SK-N-SH (cell line): ENCODE data around the gene FIGNL2. TPM values are rescaled to one million over a fixed set of nuclear protein-coding genes. Genes with fewer than 3 reads are reported as not detected.

Experiments used
- CTCF ChIA-PET: fragments of 300-600, 350-600 bp; formaldehyde crosslinking; extraction: SDS; loops from one replicate; lab custom pipeline; 2021; lab: Yijun Ruan, JAX
- POLR2A ChIA-PET: fragments of 350-600 bp; sonication (Branson Sonifier 250); formaldehyde crosslinking; extraction: SDS; loops from one replicate; lab custom pipeline; 2020; ENCODE audit warnings: antibody characterized with exemption, inconsistent platforms; lab: Yijun Ruan, JAX
- DNase-seq: peaks from one replicate; pipeline ENCODE4 v3.0.0; 2012
- H2AFZ ChIP-seq: fragments of 200-600 bp; sonication (generic); 2 replicates; pipeline ENCODE4 v1.8.1; 2016; ENCODE audit warnings: antibody characterized with exemption, mild to moderate bottlenecking, low read depth
- H3F3A ChIP-seq: fragments of 200-600 bp; sonication (generic); replicated peaks from 2 replicates; pipeline ENCODE3; 2016; ENCODE audit warnings: antibody characterized with exemption, mild to moderate bottlenecking; ENCODE audit not compliant: insufficient read depth
- H3K27ac ChIP-seq, 2 experiments: fragments of 200-500 bp in 1 of 2; fragments of 200-600 bp in 1 of 2; sonication (Bioruptor generic) in 1 of 2; sonication (generic), shearing (Covaris generic) in 1 of 2; 2 replicates each; pipeline versions ENCODE4 v1.5.1 to v1.6.1; 2014 to 2016; ENCODE audit warnings: low read depth in 2 of 2, inconsistent platforms in 1 of 2, low read length in 1 of 2, mild to moderate bottlenecking in 1 of 2, mixed read lengths in 1 of 2
- H3K27me3 ChIP-seq: fragments of 200-600 bp; sonication (generic), shearing (Covaris generic); 2 replicates; pipeline ENCODE4 v1.6.1; 2016; ENCODE audit warnings: mixed run types; ENCODE audit not compliant: insufficient read depth
- H3K36me3 ChIP-seq, 2 experiments: fragments of 200-500 bp in 1 of 2; fragments of 200-600 bp in 1 of 2; sonication (Bioruptor generic) in 1 of 2; sonication (generic) in 1 of 2; replicated peaks in 1 of 2; 2 replicates each; pipeline versions ENCODE3 to v1.5.1; 2014 to 2016; ENCODE audit warnings: low read length in 1 of 2, mild to moderate bottlenecking in 1 of 2; ENCODE audit not compliant: insufficient read depth in 2 of 2, control insufficient read depth in 1 of 2
- H3K4me1 ChIP-seq, 2 experiments: fragments of 200-500 bp in 1 of 2; fragments of 200-600 bp in 1 of 2; sonication (Bioruptor generic) in 1 of 2; sonication (generic), shearing (Covaris generic) in 1 of 2; 2 replicates each; pipeline versions ENCODE4 v1.5.1 to v1.6.1; 2014 to 2016; ENCODE audit warnings: low read depth in 1 of 2, low read length in 1 of 2, mixed run types in 1 of 2; ENCODE audit not compliant: insufficient read depth in 2 of 2, control insufficient read depth in 1 of 2
- H3K4me2 ChIP-seq: fragments of 200-600 bp; sonication (generic), shearing (Covaris generic); 2 replicates; pipeline ENCODE4 v1.6.1; 2017; ENCODE audit warnings: mixed run types
- H3K4me3 ChIP-seq, 2 experiments: fragments of 200-500 bp in 1 of 2; fragments of 200-600 bp in 1 of 2; sonication (Bioruptor generic) in 1 of 2; sonication (generic), shearing (Covaris generic) in 1 of 2; 2 replicates each; pipeline versions ENCODE4 v1.5.1 to v1.8.1; 2014 to 2016; ENCODE audit warnings: low read depth in 2 of 2, inconsistent platforms in 1 of 2, low read length in 1 of 2, mild to moderate bottlenecking in 1 of 2, mixed read lengths in 1 of 2, moderate library complexity in 1 of 2
- H3K79me2 ChIP-seq: fragments of 200-600 bp; sonication (generic); 2 replicates; pipeline ENCODE4 v1.8.1; 2017; ENCODE audit warnings: mild to moderate bottlenecking; ENCODE audit not compliant: insufficient read depth
- H3K9ac ChIP-seq: fragments of 200-600 bp; sonication (generic); 2 replicates; pipeline ENCODE4 v1.6.1; 2017; ENCODE audit warnings: mixed run types
- H3K9me2 ChIP-seq: fragments of 200-600 bp; sonication (generic); 2 replicates; pipeline ENCODE4 v1.6.1; 2017; ENCODE audit warnings: mixed run types
- H3K9me3 ChIP-seq: fragments of 200-600 bp; sonication (generic); 2 replicates; pipeline ENCODE4 v1.6.1; 2017; ENCODE audit warnings: mixed run types, mild to moderate bottlenecking, moderate library complexity
- H4K20me1 ChIP-seq: fragments of 200-600 bp; sonication (generic); 2 replicates; pipeline ENCODE4 v1.6.1; 2017; ENCODE audit warnings: mild to moderate bottlenecking, mixed run types; ENCODE audit not compliant: insufficient read depth
- EP300 ChIP-seq, 2 experiments: IDR thresholded peaks; 2 replicates each; pipeline versions ENCODE4 v1.4.0 to v1.6.1; 2012; ENCODE audit warnings: borderline replicate concordance in 1 of 2, low read depth in 1 of 2, low read length in 1 of 2
- GABPA ChIP-seq: IDR thresholded peaks from 2 replicates; pipeline ENCODE4 v1.4.0; 2012; ENCODE audit warnings: low read depth, mild to moderate bottlenecking
- MAX ChIP-seq: IDR thresholded peaks from 2 replicates; pipeline ENCODE4 v1.4.0; 2012; ENCODE audit warnings: low read depth
- MXI1 ChIP-seq: IDR thresholded peaks from 2 replicates; pipeline ENCODE4 v1.6.1; 2012; ENCODE audit warnings: mild to moderate bottlenecking, low read depth, low read length, improper control_type of control experiment
- NFIC ChIP-seq: IDR thresholded peaks from 2 replicates; pipeline ENCODE4 v1.4.0; 2012; ENCODE audit warnings: borderline replicate concordance
- NRF1 ChIP-seq: IDR thresholded peaks from 2 replicates; pipeline ENCODE4 v1.6.1; 2012; ENCODE audit warnings: low read depth, mild to moderate bottlenecking, low read length
- RAD21 ChIP-seq: IDR thresholded peaks from 2 replicates; pipeline ENCODE4 v1.6.1; 2012; ENCODE audit warnings: mild to moderate bottlenecking, low read length
- RFX5 ChIP-seq: IDR thresholded peaks from 2 replicates; pipeline ENCODE4 v1.6.1; 2012; ENCODE audit warnings: mild to moderate bottlenecking, improper control_type of control experiment, low read length
- RXRA ChIP-seq: IDR thresholded peaks from 2 replicates; pipeline ENCODE4 v1.4.0; 2012; ENCODE audit warnings: low read depth, mild to moderate bottlenecking, borderline replicate concordance
- SMC3 ChIP-seq: IDR thresholded peaks from 2 replicates; pipeline ENCODE4 v1.6.1; 2012; ENCODE audit warnings: low read depth, low read length, improper control_type of control experiment
- TCF12 ChIP-seq: IDR thresholded peaks from 2 replicates; pipeline ENCODE4 v1.4.0; 2012
- TEAD4 ChIP-seq: IDR thresholded peaks from 2 replicates; pipeline ENCODE4 v1.4.0; 2012; ENCODE audit warnings: mild to moderate bottlenecking, borderline replicate concordance; ENCODE audit not compliant: insufficient read depth
- USF1 ChIP-seq: IDR thresholded peaks from 2 replicates; pipeline ENCODE4 v1.4.0; 2012; ENCODE audit warnings: low read depth, borderline replicate concordance
- USF2 ChIP-seq: fragments of 150-350 bp; IDR thresholded peaks from 2 replicates; pipeline ENCODE4 v1.6.1; 2017; ENCODE audit warnings: antibody characterized with exemption, low read length, low read depth, borderline replicate concordance
- YY1 ChIP-seq: IDR thresholded peaks from 2 replicates; pipeline ENCODE4 v1.4.0; 2012; ENCODE audit warnings: low read depth, mild to moderate bottlenecking
- WGBS: methylation state at CpG from one replicate; pipeline ENCODE4 v1.1.6; 2017; ENCODE audit warnings: low lambda C conversion rate; 5-methylcytosine and 5-hydroxymethylcytosine counted together
- polyA plus RNA-seq, 3 experiments: library from polyadenylated mRNA; depleted of rRNA; stranded (reverse); fragments of >200 nt; gene quantifications; 2 replicates each; pipeline ENCODE4 v1.2.3, GENCODE V29; 2012
- TF ChIP-seq, protein P1 (sequence below): IDR thresholded peaks from 2 replicates; pipeline ENCODE4 v1.6.1; 2012; ENCODE audit warnings: mild to moderate bottlenecking, low read depth, low read length, moderate library complexity

Gene FIGNL2
- polyA plus RNA-seq, 1 of the 3 experiments (the other 2 are of a cell fraction), result 0.05 TPM

DNA sequence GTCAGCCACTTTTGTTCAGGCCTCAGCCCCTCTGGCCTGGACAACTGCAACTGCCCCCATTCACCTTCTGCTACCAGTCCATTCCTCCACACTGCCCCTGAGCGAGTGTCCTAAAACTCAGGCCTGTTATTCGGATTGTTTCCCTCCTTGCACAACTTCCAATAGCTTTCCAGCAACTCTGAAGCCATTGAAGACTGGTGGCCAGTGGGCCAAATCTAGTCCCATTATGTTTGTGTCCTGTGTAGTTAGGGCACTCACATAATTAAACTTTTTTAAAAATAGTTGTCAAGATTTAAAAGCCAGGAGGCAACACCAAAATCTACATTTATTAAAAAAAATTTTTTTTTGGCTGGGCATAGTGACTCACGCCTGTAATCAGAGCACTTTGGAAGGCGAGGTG lies 17.8 kb upstream of the FIGNL2 start:
- TF ChIP-seq USF1 (no peak), USF2 (no peak), MAX (no peak), RAD21 (no peak), NRF1 (no peak), TCF12 (no peak), YY1 (no peak), RFX5 (no peak)
- TF ChIP-seq, protein P1, sequence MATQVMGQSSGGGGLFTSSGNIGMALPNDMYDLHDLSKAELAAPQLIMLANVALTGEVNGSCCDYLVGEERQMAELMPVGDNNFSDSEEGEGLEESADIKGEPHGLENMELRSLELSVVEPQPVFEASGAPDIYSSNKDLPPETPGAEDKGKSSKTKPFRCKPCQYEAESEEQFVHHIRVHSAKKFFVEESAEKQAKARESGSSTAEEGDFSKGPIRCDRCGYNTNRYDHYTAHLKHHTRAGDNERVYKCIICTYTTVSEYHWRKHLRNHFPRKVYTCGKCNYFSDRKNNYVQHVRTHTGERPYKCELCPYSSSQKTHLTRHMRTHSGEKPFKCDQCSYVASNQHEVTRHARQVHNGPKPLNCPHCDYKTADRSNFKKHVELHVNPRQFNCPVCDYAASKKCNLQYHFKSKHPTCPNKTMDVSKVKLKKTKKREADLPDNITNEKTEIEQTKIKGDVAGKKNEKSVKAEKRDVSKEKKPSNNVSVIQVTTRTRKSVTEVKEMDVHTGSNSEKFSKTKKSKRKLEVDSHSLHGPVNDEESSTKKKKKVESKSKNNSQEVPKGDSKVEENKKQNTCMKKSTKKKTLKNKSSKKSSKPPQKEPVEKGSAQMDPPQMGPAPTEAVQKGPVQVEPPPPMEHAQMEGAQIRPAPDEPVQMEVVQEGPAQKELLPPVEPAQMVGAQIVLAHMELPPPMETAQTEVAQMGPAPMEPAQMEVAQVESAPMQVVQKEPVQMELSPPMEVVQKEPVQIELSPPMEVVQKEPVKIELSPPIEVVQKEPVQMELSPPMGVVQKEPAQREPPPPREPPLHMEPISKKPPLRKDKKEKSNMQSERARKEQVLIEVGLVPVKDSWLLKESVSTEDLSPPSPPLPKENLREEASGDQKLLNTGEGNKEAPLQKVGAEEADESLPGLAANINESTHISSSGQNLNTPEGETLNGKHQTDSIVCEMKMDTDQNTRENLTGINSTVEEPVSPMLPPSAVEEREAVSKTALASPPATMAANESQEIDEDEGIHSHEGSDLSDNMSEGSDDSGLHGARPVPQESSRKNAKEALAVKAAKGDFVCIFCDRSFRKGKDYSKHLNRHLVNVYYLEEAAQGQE, result no peak
- H4K20me1 ChIP-seq, result no peaks in the 10 kb centered on the region
- no peaks in the 10 kb centered on the region for H3K9me3 ChIP-seq
- POLR2A ChIA-PET, result no interaction called here
- no peak for DNase-seq
- H3K9ac ChIP-seq, result no peak overlapping the region
- 92% methylated on average over 4 of the region's 4 CpGs for WGBS
- no peaks in the 10 kb centered on the region; the same call in 1 of the 2 replicates for H3K27me3 ChIP-seq
- no peak overlapping the region for H3K4me2 ChIP-seq
- no peaks in the 10 kb centered on the region for H3K79me2 ChIP-seq
- no peak overlapping the region for H3K27ac ChIP-seq
- H3K36me3 ChIP-seq, result no peaks in the 10 kb centered on the region
- H3K4me1 ChIP-seq, result peaks cover 0 to 51% of the 10 kb centered on the region in 2 experiments; a peak in 1 of 4 replicates
- CTCF ChIA-PET, result interaction anchor here (0.7 to 18.2 kb wide), 4 partner anchors 9 to 437 kb away, joined by 3 to 194 read pairs (median 6); a partner anchor contains a TSS
- H3F3A ChIP-seq, result no peaks in the 10 kb centered on the region
- no peak overlapping the region for H2AFZ ChIP-seq
- no peaks in the 10 kb centered on the region for H3K9me2 ChIP-seq
- no peak overlapping the region for H3K4me3 ChIP-seq

- POLR2A ChIA-PET, result no interaction called here
- no peak for TF ChIP-seq USF2
- no peak for TF ChIP-seq MAX
- no peak for TF ChIP-seq YY1
- TF ChIP-seq TEAD4, result no peak
- TF ChIP-seq SMC3, result no peak
- no peak for TF ChIP-seq RXRA
- no peak for TF ChIP-seq TCF12
- TF ChIP-seq MXI1, result no peak
- no peak for TF ChIP-seq NFIC
- TF ChIP-seq GABPA, result no peak
- no peak for TF ChIP-seq EP300 (IDR thresholded peaks at IDR 0.05; ENCODE audit: borderline replicate concordance in 1 of 2, low read depth in 1 of 2, low read length in 1 of 2)
- no peak for TF ChIP-seq USF1
These were observed 17.3 kb upstream of the FIGNL2 start for GRCh38 chr12:51865757-51866270.

More at GRCh38 chr12:51865757-51866270, 17.3 kb upstream of the FIGNL2 start:
- H3K27me3 ChIP-seq, result no peaks in the 10 kb centered on the region; the same call in 1 of the 2 replicates
- H3F3A ChIP-seq, result no peaks in the 10 kb centered on the region
- no peak overlapping the region for H3K4me3 ChIP-seq
- peak; percentile 60 for DNase-seq
- H3K9me2 ChIP-seq, result no peaks in the 10 kb centered on the region
- H3K36me3 ChIP-seq, result no peaks in the 10 kb centered on the region
- peaks cover 0 to 51% of the 10 kb centered on the region in 2 experiments; a peak in 1 of 4 replicates for H3K4me1 ChIP-seq
- H3K79me2 ChIP-seq, result no peaks in the 10 kb centered on the region
- no peak overlapping the region for H3K4me2 ChIP-seq
- H3K9me3 ChIP-seq, result no peaks in the 10 kb centered on the region
- no peak overlapping the region for H3K27ac ChIP-seq
- CTCF ChIA-PET, result interaction anchor here (1.4 to 18.2 kb wide), 3 partner anchors 9 to 50 kb away, joined by 4 to 194 read pairs (median 7); a partner anchor contains a TSS
- no CpG with 5 or more reads among the region's 7 CpGs for WGBS
- H3K9ac ChIP-seq, result no peak overlapping the region
- H2AFZ ChIP-seq, result no peak overlapping the region
- no peaks in the 10 kb centered on the region for H4K20me1 ChIP-seq
